Measurements from ENCODE around the gene VN1R5.
"Not testable (repeated sequence)": the region's sequence is repeated elsewhere in the genome, so short reads cannot be mapped to it uniquely, and the experiment has no call there.

VN1R5 gene

GRCh38 chr1:247255772-247256171 is at the start of gene VN1R5:
VN1R5 (plus strand) TSS chr1:247256072.
- DNase-seq = not testable (repeated sequence)

GRCh38 chr1:247209396-247209795 is 46.5 kb upstream of the VN1R5 start:
- DNase-seq = no peak

- no peak for DNase-seq
These were observed 45.9 kb upstream of the VN1R5 start for GRCh38 chr1:247210062-247210375.

- DNase-seq = peak; percentile 96
These were observed 45.3 kb upstream of the VN1R5 start for GRCh38 chr1:247210376-247211117.

- DNase-seq = no peak
These were observed 44.5 kb upstream of the VN1R5 start for GRCh38 chr1:247211339-247211738.

GRCh38 chr1:247212012-247212411 is 43.9 kb upstream of the VN1R5 start:
- no peak for DNase-seq

GRCh38 chr1:247212627-247213617 is 43.0 kb upstream of the VN1R5 start:
- DNase-seq = peak; percentile 30

GRCh38 chr1:247216261-247216660 is 39.6 kb upstream of the VN1R5 start:
- no peak for DNase-seq

- DNase-seq = no peak
These were observed 37.7 kb upstream of the VN1R5 start for GRCh38 chr1:247218121-247218651.

- DNase-seq = not testable (repeated sequence)
These were observed 35.6 kb upstream of the VN1R5 start for GRCh38 chr1:247220280-247220679.

- DNase-seq = no peak
These were observed 33.0 kb upstream of the VN1R5 start for GRCh38 chr1:247222840-247223239.

- no peak for DNase-seq
These were observed 31.1 kb upstream of the VN1R5 start for GRCh38 chr1:247224822-247225221.

- DNase-seq = no peak
These were observed 27.7 kb upstream of the VN1R5 start for GRCh38 chr1:247228133-247228532.

GRCh38 chr1:247241691-247242090 is 14.2 kb upstream of the VN1R5 start:
- no peak for DNase-seq

GRCh38 chr1:247243524-247244137 is 12.2 kb upstream of the VN1R5 start:
- DNase-seq = no peak

GRCh38 chr1:247246325-247247115 is 9.4 kb upstream of the VN1R5 start:
- DNase-seq = no peak

GRCh38 chr1:247247568-247247967 is 8.3 kb upstream of the VN1R5 start:
- no peak for DNase-seq

- no peak for DNase-seq
These were observed 10.2 kb downstream of the VN1R5 start for GRCh38 chr1:247266053-247266452.

- no peak for DNase-seq
These were observed 12.6 kb downstream of the VN1R5 start for GRCh38 chr1:247268390-247269045.

GRCh38 chr1:247269133-247269532 is 13.3 kb downstream of the VN1R5 start:
- no peak for DNase-seq

- DNase-seq = no peak
These were observed 14.1 kb downstream of the VN1R5 start for GRCh38 chr1:247270003-247270402.

GRCh38 chr1:247273013-247273412 is 17.1 kb downstream of the VN1R5 start:
- DNase-seq = no peak
